ENCODE measurements around the gene IL16. TPM values are rescaled to one million over a fixed set of nuclear protein-coding genes. Genes with fewer than 3 reads are reported as not detected.

IL16 gene
- total and polyA plus RNA-seq, 11 donors: 1.2 to 21.6 (median 3.7) TPM

GRCh38 chr15:81168644-81169043, 28.0 kb upstream of the IL16 start:
- peak overlapping the region in 2 of 12 donors; percentile 77 to 78 for H3K27ac ChIP-seq
- intact Hi-C loops (cut with DNase I): loop anchor here in 1 of 10 donors (10.0 kb wide), 1 partner anchor 56 kb away; no protein-coding TSS in a partner anchor
- peaks cover 0 to 46% (median 13%) of the 10 kb centered on the region in 12 donors for H3K4me1 ChIP-seq
- H3K36me3 ChIP-seq: no peaks in the 10 kb centered on the region
- DNase-seq (no peak), ATAC-seq (no peak)
- TF ChIP-seq CTCF (IDR thresholded peaks at IDR 0.05) (no peak), POLR2A (IDR thresholded peaks at IDR 0.05) (no peak)
- no peaks in the 10 kb centered on the region for H3K9me3 ChIP-seq
- no peaks in the 10 kb centered on the region for H3K27me3 ChIP-seq
- 84 to 94% (median 91%) methylated on average over 2 of the region's 2 CpGs for WGBS, 4 donors
- no peak overlapping the region for H3K4me3 ChIP-seq

- H3K27me3 ChIP-seq: no peaks in the 10 kb centered on the region
- ATAC-seq: peak in 2 of 4 donors; percentile 26 to 63
- no peaks in the 10 kb centered on the region for H3K9me3 ChIP-seq
- H3K4me1 ChIP-seq: peaks cover 0 to 57% (median 13%) of the 10 kb centered on the region in 12 donors
- no peak overlapping the region for H3K4me3 ChIP-seq
- 53 to 69% (median 62%) methylated on average over 3 of the region's 3 CpGs for WGBS, 4 donors
- no peak for TF ChIP-seq POLR2A (IDR thresholded peaks at IDR 0.05)
- TF ChIP-seq CTCF (IDR thresholded peaks at IDR 0.05): no peak
- H3K36me3 ChIP-seq: no peaks in the 10 kb centered on the region
- no peak for DNase-seq
- peak overlapping the region in 4 of 12 donors; percentile 47 to 52 (median 47) for H3K27ac ChIP-seq
- intact Hi-C loops (cut with DNase I): no loop called here
Measured at GRCh38 chr15:81170511-81170910, 26.2 kb upstream of the IL16 start.

GRCh38 chr15:81171286-81171685, 25.4 kb upstream of the IL16 start:
- Histone ChIP-seq H3K27me3 (no peaks in the 10 kb centered on the region), H3K9me3 (no peaks in the 10 kb centered on the region), H3K27ac (peak overlapping the region in 7 of 12 donors; percentile 18 to 52 (median 47)), H3K4me3 (no peak overlapping the region), H3K4me1 (peaks cover 0 to 62% (median 15%) of the 10 kb centered on the region in 12 donors), H3K36me3 (no peaks in the 10 kb centered on the region)
- intact Hi-C loops (cut with DNase I): no loop called here
- ATAC-seq (no peak), DNase-seq (no peak)
- TF ChIP-seq POLR2A (IDR thresholded peaks at IDR 0.05) (no peak), CTCF (IDR thresholded peaks at IDR 0.05) (no peak)

- peak in 2 of 5 donors; percentile 46 to 47 for DNase-seq
- TF ChIP-seq CTCF (IDR thresholded peaks at IDR 0.05): no peak
- no peak for TF ChIP-seq POLR2A (IDR thresholded peaks at IDR 0.05)
- no peaks in the 10 kb centered on the region for H3K36me3 ChIP-seq
- intact Hi-C loops (cut with DNase I): no loop called here
- peak in 3 of 4 donors; percentile 11 to 18 (median 13) for ATAC-seq
- H3K9me3 ChIP-seq: peaks cover 0 to under 1% (median 0%) of the 10 kb centered on the region in 12 donors
- H3K27me3 ChIP-seq: no peaks in the 10 kb centered on the region
- 61 to 71% (median 64%) methylated on average over 2 of the region's 2 CpGs for WGBS, 4 donors
- H3K4me3 ChIP-seq: no peak overlapping the region
- peaks cover 0 to 56% (median 14%) of the 10 kb centered on the region in 12 donors for H3K4me1 ChIP-seq
- H3K27ac ChIP-seq: peak overlapping the region in 5 of 12 donors; percentile 1 to 90 (median 59)
Measured at GRCh38 chr15:81174125-81174791, 22.4 kb upstream of the IL16 start.
